ENCODE results near the gene LRCOL1.

LRCOL1 gene

DNA sequence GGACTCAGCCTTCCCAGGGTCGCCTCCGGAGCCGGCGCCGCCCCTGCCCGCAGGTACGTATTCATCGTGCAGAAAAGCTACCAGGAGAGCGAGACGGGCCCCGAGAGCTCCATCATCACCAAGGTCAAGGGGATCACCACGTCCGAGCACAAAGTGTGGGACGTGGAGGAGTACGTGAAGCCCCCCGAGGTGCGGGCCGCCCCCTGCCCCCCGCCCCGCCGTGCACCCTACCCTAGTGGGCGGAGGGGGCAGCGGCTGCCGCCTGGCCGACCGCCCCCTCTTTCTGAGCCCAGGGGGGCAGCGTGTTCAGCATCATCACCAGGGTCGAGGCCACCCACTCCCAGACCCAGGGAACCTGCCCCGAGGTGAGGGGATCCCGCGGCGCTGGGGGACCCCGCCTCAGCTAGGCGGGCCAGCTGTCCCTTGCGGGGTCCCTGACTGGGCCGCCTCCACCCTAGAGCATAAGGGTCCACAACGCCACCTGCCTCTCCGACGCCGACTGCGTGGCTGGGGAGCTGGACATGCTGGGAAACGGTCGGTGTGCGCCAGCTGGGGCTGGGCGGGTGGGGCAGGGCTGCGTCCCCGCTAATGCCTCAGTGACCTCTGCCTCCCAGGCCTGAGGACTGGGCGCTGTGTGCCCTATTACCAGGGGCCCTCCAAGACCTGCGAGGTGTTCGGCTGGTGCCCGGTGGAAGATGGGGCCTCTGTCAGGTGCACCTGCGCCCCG, 9.2 kb upstream of the LRCOL1 start:
- no peak for DNase-seq

DNA sequence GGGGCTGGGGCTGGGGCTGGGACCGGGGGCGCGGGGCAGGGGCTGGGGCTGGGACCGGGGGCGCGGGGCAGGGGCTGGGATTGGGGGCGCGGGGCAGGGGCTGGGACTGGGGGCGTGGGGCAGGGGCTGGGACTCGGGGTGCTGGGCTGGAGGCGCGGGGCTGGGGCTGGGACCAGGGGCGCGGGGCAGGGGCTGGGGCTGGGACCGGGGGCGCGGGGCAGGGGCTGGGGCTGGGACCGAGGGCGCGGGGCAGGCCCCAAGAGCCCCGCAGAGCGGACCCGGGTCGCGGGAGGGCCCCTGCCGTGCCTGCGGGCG, 8.6 kb upstream of the LRCOL1 start:
- DNase-seq: no peak

- DNase-seq: no peak
These were observed 8.3 kb upstream of the LRCOL1 start, which contains the start of gene P2RX2 for GRCh38 chr12:132618683-132619043. TSS of gene P2RX2 (plus strand) at chr12:132618776. CDS start at chr12:132618817, 41 bp downstream.

- DNase-seq: peak; percentile 58
These were observed 7.7 kb upstream of the LRCOL1 start for GRCh38 chr12:132617822-132618682.

DNA sequence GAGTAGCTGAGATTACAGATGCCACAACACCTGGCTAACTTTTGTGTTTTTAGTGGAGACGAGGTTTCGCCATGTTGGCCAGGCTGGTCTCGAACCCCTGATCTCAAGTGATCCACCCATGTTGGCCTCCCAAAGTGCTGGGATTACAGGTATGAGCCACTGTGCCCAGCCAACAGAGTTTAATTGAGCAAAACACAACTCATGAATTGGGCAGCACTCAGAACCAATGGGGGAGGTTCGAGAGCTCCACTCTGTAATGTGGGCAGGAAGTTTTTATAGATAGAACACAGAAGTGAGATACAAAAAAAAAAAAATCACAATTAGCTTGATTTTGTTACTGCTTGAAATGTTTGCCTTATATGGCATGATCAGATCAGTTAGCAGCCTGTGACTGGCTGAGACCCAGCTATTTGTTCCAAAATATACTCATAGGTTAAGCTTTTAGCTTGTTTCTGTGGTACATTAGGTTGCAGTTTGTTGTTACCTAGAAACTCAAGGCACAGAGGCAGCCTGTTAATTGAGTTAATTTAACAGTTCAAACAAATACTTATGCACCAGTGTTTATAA, 6.8 kb upstream of the LRCOL1 start:
- no peak for DNase-seq

DNA sequence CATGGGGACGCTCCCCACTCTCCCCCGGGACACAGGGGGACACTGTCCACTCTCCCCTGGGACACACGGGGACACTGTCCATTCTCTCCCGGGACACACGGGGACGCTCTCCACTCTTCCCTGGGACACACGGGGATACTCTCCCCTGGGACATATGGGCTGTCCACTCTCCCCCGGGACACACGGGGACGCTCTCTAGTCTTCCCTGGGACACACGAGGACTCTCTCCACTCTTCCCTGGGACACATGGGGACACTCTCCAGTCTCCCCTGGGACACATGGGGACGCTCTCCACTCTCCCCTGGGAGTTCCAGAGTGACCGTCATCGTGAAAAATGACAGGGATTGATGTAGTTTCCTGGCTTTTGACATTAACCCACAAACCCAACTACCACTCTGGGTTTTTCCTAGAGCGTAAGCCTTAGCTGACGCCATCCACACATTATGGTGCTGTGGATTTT, 5.2 kb upstream of the LRCOL1 start:
- DNase-seq: no peak

DNA sequence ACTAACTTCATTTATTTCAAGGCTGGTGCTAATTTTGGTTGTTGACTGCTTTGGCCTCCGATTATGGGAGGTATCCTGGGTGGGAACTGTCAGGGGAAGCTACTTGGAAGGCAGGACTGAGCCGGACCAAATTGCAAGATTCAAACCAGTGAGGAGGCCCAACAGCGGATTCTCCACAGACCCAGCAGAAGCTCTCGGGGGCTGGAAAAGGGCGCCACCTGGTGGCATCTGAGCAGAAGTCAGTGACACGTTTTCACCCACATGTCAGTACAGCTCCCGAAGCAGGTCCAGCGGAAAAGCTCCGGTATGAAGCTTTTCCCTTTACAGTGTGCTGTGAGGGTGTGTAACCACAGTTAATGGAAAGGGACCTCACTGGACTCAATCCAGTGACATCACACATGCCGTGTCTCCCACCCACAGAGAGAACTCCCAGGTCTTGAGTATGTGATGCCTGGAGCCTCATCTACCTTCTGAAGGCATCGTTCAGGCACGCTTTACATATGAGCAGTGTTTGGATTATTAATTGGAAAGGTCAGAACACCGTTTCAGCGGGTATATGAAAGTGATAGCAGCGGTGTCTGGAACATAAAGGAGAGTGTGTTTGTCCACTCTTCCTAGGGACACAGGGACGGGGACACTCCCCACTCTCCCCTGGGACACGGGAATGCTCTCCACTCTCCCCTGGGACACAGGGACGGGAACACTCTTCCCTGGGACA, 4.6 kb upstream of the LRCOL1 start:
- DNase-seq: peak; percentile 62

DNA sequence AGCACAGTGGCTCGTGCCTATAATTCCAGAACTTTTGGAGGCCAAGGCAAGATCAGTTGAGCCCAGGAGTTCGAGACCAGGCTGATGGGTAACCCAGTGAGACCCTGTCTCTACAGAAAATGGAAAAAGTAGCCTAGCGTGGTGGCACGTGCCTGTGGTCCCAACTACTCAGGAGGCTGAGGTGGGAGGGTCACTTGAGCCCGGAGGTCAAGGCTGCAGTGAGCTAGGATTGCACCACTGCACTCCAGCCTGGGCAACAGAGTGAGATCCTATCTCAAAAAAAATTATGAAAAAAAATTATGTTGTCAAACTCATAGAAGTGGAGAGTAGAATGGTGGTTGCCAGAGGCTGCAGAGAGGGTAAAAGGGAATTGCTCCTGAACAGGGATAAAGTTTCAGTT, 3.6 kb upstream of the LRCOL1 start:
- DNase-seq: no peak

DNA sequence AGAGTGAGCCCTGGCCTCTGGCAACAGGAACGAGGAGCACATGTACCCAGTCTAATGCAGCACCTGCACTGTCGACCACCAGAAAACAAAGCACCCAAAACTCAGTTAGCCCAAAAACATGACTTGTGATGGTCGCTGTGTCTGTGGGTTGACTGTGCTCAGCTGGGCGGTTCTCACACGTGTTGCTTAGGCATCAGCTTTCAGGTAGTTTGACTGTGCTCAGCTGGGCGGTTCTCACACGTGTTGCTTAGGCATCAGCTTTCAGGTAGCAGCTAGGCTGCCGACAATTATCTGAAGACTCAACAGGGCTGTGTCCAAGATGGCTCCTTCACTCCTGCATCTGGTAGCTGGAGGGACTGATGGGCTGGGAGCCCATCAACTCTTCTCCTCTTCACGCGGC, 1.2 kb upstream of the LRCOL1 start:
- no peak for DNase-seq

GRCh38 chr12:132610866-132611602, 652 bp upstream of the LRCOL1 start:
- no peak for DNase-seq

DNA sequence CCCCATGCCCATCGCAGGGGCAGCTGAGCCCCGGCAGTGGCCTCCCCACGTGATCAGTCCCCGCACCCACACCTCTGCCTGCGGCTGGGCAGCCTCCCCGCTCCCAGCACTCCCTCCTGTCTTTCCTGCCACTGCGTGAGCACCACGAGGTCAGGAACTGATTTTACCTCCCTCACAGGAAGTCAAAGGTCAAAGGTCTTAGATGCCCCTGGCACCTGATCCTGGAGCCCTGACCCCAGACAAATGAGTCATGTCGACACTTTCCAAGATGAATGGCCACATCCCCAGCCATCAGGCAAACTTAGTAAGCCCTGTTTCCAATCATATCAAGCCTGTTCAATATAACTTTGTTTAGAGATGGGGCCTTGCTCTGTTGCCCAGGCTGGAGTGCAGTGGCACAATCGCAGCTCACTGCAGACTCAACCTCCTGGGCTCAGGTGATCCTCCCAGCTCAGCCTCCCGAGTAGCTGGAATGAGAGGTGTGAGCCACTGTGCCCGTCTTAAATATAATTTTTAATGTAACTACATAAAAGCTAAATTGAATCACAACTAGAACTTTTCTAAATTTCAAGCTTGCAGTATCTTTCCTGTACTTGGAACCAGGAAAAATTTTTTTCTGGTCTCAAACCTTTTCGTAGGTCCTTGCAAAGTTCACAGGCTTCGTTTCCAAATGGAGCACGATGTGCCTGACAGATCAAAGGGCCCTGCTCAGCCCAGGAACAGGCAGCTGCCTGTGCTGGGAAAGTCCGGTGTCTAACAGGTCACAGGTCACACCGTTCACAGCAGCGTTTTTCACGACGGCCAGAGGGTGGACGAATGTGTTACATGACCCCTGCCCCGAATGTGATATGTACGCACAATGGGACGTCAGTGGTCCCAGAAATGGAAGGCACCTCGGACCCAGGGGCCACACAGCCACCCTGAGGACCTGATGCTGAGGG, 1.9 kb downstream of the LRCOL1 start:
- no peak for DNase-seq

DNA sequence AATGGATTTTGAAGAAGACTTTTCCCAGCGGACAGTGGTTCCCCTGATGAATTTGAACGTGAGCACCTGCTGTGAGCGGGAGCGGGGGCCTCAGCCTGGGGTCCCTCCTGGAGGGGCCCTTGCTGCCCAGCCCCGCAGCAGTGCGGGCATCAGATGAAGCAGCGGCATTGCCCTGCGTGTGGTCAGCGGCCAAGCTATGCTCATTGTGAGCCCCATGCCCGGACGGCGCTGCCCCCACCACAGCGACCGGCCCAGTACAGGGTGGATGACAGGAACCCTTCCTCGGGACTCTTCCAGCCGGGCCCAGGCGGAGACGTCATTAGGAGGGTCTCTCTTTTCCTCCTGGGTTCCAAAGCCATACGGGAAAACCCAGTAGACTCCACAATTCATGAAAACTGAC, 3.5 kb downstream of the LRCOL1 start:
- DNase-seq: no peak

DNA sequence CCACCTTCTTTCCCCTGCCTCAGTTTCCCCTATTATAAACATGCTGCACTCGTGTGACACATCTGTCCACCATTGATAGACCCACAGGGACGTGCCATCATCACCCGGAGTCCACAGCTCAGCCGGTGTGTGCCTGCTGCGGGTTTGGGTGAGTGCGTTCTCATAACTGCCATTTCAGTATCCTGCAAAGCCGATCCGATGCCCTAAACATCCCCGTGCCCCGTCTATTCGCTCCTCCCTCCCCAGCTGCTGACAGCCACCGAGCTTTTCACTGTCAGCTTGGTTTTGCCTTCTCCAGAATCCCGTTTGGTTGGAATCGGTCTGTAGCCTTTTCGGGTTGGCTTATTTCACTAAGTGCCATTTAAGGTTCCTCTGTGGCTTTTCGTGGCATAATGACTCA, 3.9 kb downstream of the LRCOL1 start:
- no peak for DNase-seq

- no peak for DNase-seq
These were observed 4.5 kb downstream of the LRCOL1 start for GRCh38 chr12:132605892-132606291.

- no peak for DNase-seq
These were observed 5.5 kb downstream of the LRCOL1 start for GRCh38 chr12:132604668-132605441.

DNA sequence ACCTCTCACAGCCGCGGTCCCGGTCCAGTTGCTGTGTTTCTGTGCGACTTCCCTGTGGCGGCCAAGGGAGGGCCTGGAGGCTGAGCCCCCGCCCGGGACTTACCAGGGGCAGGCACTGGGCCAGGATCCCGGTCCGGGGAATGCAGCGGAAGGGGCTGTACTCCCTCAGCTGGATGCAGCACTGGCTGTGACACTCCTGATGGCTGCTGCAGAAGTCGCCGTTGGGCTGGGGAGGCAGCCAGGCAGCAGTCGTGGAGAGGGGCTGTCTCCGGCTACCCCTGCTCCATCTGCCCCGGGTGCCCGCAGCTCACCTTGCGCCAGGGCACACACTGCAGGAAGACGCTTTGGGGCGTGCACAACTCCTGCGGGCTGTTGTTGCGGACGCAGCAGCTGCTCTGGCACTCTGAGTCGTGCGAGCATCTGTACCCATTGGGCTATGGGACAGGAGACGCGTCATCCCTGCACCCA, 6.2 kb downstream of the LRCOL1 start:
- DNase-seq: no peak

DNA sequence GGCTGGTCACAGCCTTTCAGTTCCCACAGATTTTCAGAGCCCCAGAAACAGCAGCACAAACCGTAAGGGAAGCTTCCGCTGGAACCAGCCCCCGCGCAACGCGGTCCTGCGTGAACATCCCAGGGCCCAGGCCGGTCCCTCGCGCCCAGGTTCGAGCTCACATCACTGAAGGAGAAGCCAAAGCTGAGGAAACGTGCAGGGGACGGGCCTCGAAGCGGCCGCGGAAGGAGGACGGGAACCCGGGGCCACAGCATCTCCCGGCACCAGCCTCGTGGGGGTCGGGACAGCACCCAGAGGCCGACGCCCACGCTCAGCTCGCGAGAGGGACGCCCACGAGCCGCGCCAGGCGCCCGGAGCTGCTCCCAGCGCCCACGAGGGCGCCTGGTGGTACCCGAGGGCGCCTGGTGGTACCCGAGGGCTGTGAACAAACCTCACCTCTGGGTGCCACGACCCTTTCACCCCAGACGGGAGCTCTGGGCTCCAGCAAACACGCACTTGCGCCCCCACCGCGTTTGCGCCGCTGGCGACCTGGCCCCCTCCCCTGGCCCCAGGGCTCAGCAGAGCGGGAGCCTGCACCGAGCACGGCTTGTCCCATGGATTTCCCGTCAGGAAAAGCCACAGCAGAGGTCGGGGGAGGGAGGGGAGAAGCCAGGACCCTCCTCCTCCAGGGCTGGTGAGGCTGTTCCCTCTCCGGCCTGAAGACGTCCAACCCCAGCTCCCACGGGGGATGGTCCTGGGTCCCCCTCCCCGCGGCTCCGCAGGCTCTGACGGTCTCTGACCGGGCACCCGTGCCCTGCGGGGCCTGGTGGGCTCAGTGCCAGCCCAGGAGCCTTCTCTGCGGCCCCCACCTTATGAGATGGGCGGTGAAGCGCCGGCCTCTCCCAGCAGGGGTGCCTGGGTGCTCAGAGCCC, 6.9 kb downstream of the LRCOL1 start:
- peak; percentile 78 for DNase-seq

GRCh38 chr12:132602572-132603239, 7.7 kb downstream of the LRCOL1 start:
- DNase-seq: peak; percentile 75

Measured in right kidney (tissue), 1 donor.